Measurements from ENCODE around the gene MRPS27. TPM values are rescaled to one million over a fixed set of nuclear protein-coding genes. Genes with fewer than 3 reads are reported as not detected.
A peak's percentile ranks its signal among the peaks of the same experiment; 100 is the strongest.

The MRPS27 gene
- total RNA-seq: 10 to 100 TPM; 45.2 to 48.5 TPM
- polyA plus RNA-seq: 10 to 100 TPM; 31.7 to 43.6 (median 36.0) TPM
- 61.6 to 118 (median 83.7) reads per million in 6 experiments for total RNA-seq

- Mint-ChIP-seq H3K4me1 (peaks cover 9 to 55% (median 51%) of the 10 kb centered on the region in 4 donors), H3K4me3 (peak within 1 kb of the TSS; percentile 92 to 99 (median 98)), H3K9me3 (no peaks in the 10 kb centered on the region), H3K27me3 (no peaks in the 10 kb centered on the region), H3K27ac (peak within 1 kb of the TSS; percentile 93 to 99 (median 96)), H3K36me3 (peaks cover 4 to 32% (median 16%) of the 10 kb centered on the region in 3 donors)
- POLR2A ChIA-PET: interaction anchor here (0.7 to 5.1 kb wide), 4 partner anchors 12 to 135 kb away, joined by 3 to 50 read pairs (median 4); no protein-coding TSS in a partner anchor
- ATAC-seq (peak; percentile 99), DNase-seq (peak; percentile 81 to 98 (median 92))
Measured at GRCh38 chr5:72319976-72320752, at the start of gene MRPS27, which contains the start of gene PTCD2. Gene MRPS27, minus strand, starts transcription at chr5:72320240. Its CDS starts 19 bp downstream, at chr5:72320221. Gene PTCD2, plus strand, starts transcription at chr5:72320373. Its CDS starts 10 bp downstream, at chr5:72320383.

GRCh38 chr5:72369711-72370110 lies 49.7 kb upstream of the MRPS27 start:
- no peak for DNase-seq
- Mint-ChIP-seq H3K9me3 (peaks cover 0 to 2% (median 0%) of the 10 kb centered on the region in 9 donors), H3K27me3 (no peaks in the 10 kb centered on the region)

GRCh38 chr5:72369301-72369700 lies 49.3 kb upstream of the MRPS27 start:
- Mint-ChIP-seq H3K27me3 (no peaks in the 10 kb centered on the region), H3K4me1 (peaks cover 0 to 2% (median 0%) of the 10 kb centered on the region in 4 donors), H3K9me3 (no peaks in the 10 kb centered on the region), H3K27ac (no peak overlapping the region), H3K4me3 (no peak overlapping the region), H3K36me3 (peaks cover 0 to 7% (median 6%) of the 10 kb centered on the region in 3 donors)
- POLR2A ChIA-PET: no interaction called here
- no peak for ATAC-seq
- DNase-seq: no peak

More at GRCh38 chr5:72369711-72370110, 49.7 kb upstream of the MRPS27 start:
- Mint-ChIP-seq H3K4me1 (peaks cover 0 to 2% (median 0%) of the 10 kb centered on the region in 4 donors), H3K36me3 (peaks cover 0 to 7% (median 6%) of the 10 kb centered on the region in 3 donors), H3K27ac (no peak overlapping the region), H3K4me3 (no peak overlapping the region)
- POLR2A ChIA-PET: no interaction called here
- ATAC-seq: no peak

- no peak overlapping the region for H3K27ac Mint-ChIP-seq
- no peak for DNase-seq
- H3K36me3 Mint-ChIP-seq: peaks cover 0 to 13% (median 10%) of the 10 kb centered on the region in 3 donors
- H3K4me1 Mint-ChIP-seq: peaks cover 0 to 2% (median 0%) of the 10 kb centered on the region in 4 donors
- POLR2A ChIA-PET: no interaction called here
- no peak overlapping the region for H3K4me3 Mint-ChIP-seq
- no peak for ATAC-seq
- H3K27me3 Mint-ChIP-seq: no peaks in the 10 kb centered on the region
- no peaks in the 10 kb centered on the region for H3K9me3 Mint-ChIP-seq
Measured at GRCh38 chr5:72368271-72368670, 48.2 kb upstream of the MRPS27 start.

- no peaks in the 10 kb centered on the region for H3K9me3 Mint-ChIP-seq
- H3K27ac Mint-ChIP-seq: no peak overlapping the region
- peaks cover 0 to 2% (median 0%) of the 10 kb centered on the region in 4 donors for H3K4me1 Mint-ChIP-seq
- POLR2A ChIA-PET: no interaction called here
- peaks cover 11 to 30% (median 25%) of the 10 kb centered on the region in 3 donors for H3K36me3 Mint-ChIP-seq
- no peaks in the 10 kb centered on the region for H3K27me3 Mint-ChIP-seq
- no peak overlapping the region for H3K4me3 Mint-ChIP-seq
- DNase-seq (peak in 7 of 10 donors; percentile 8 to 37 (median 9)), ATAC-seq (peak; percentile 62 to 71)
Measured at GRCh38 chr5:72366324-72366976, 46.4 kb upstream of the MRPS27 start.

- no peak for DNase-seq
- Mint-ChIP-seq H3K36me3 (peaks cover 18 to 41% (median 27%) of the 10 kb centered on the region in 3 donors), H3K4me1 (peaks cover 0 to 2% (median 0%) of the 10 kb centered on the region in 4 donors), H3K27ac (peak overlapping the region in 2 of 10 donors; percentile 4 to 22), H3K27me3 (no peaks in the 10 kb centered on the region), H3K9me3 (no peaks in the 10 kb centered on the region), H3K4me3 (no peak overlapping the region)
- POLR2A ChIA-PET: no interaction called here
- ATAC-seq: no peak
Measured at GRCh38 chr5:72364951-72365350, 44.9 kb upstream of the MRPS27 start.

GRCh38 chr5:72364171-72364570 lies 44.1 kb upstream of the MRPS27 start:
- no peak overlapping the region for H3K4me3 Mint-ChIP-seq
- ATAC-seq (no peak), DNase-seq (no peak)
- H3K9me3 Mint-ChIP-seq: no peaks in the 10 kb centered on the region
- peaks cover 0 to 2% (median 0%) of the 10 kb centered on the region in 4 donors for H3K4me1 Mint-ChIP-seq
- H3K36me3 Mint-ChIP-seq: peaks cover 22 to 49% (median 31%) of the 10 kb centered on the region in 3 donors
- H3K27me3 Mint-ChIP-seq: no peaks in the 10 kb centered on the region
- H3K27ac Mint-ChIP-seq: no peak overlapping the region
- POLR2A ChIA-PET: no interaction called here

- Mint-ChIP-seq H3K4me1 (peaks cover 0 to 2% (median 0%) of the 10 kb centered on the region in 4 donors), H3K4me3 (no peak overlapping the region), H3K36me3 (peaks cover 22 to 55% (median 39%) of the 10 kb centered on the region in 3 donors), H3K27me3 (no peaks in the 10 kb centered on the region), H3K27ac (no peak overlapping the region), H3K9me3 (no peaks in the 10 kb centered on the region)
- POLR2A ChIA-PET: no interaction called here
- DNase-seq: no peak
- no peak for ATAC-seq
Measured at GRCh38 chr5:72363166-72363802, 43.2 kb upstream of the MRPS27 start.

- DNase-seq: no peak
- ATAC-seq: no peak
- no peaks in the 10 kb centered on the region for H3K9me3 Mint-ChIP-seq
- no peak overlapping the region for H3K27ac Mint-ChIP-seq
- H3K27me3 Mint-ChIP-seq: no peaks in the 10 kb centered on the region
- H3K4me1 Mint-ChIP-seq: peaks cover 0 to 2% (median 0%) of the 10 kb centered on the region in 4 donors
- H3K36me3 Mint-ChIP-seq: peaks cover 22 to 64% (median 42%) of the 10 kb centered on the region in 3 donors
- POLR2A ChIA-PET: no interaction called here
- H3K4me3 Mint-ChIP-seq: no peak overlapping the region
Measured at GRCh38 chr5:72359886-72360285, 39.8 kb upstream of the MRPS27 start.

- DNase-seq (no peak), ATAC-seq (no peak)
- no peaks in the 10 kb centered on the region for H3K27me3 Mint-ChIP-seq
- POLR2A ChIA-PET: no interaction called here
- H3K27ac Mint-ChIP-seq: no peak overlapping the region
- H3K4me3 Mint-ChIP-seq: no peak overlapping the region
- peaks cover 22 to 68% (median 45%) of the 10 kb centered on the region in 3 donors for H3K36me3 Mint-ChIP-seq
- H3K9me3 Mint-ChIP-seq: no peaks in the 10 kb centered on the region
- H3K4me1 Mint-ChIP-seq: peaks cover 0 to 2% (median 0%) of the 10 kb centered on the region in 4 donors
Measured at GRCh38 chr5:72358925-72359324, 38.9 kb upstream of the MRPS27 start.

GRCh38 chr5:72356361-72356760 lies 36.3 kb upstream of the MRPS27 start:
- DNase-seq: no peak
- no peak overlapping the region for H3K27ac Mint-ChIP-seq
- POLR2A ChIA-PET: no interaction called here
- no peaks in the 10 kb centered on the region for H3K27me3 Mint-ChIP-seq
- H3K9me3 Mint-ChIP-seq: no peaks in the 10 kb centered on the region
- ATAC-seq: no peak
- no peak overlapping the region for H3K4me3 Mint-ChIP-seq
- H3K4me1 Mint-ChIP-seq: no peaks in the 10 kb centered on the region
- H3K36me3 Mint-ChIP-seq: peaks cover 10 to 63% (median 36%) of the 10 kb centered on the region in 3 donors

- Mint-ChIP-seq H3K27ac (peak overlapping the region in 1 of 10 donors; percentile 38), H3K4me1 (no peaks in the 10 kb centered on the region), H3K9me3 (no peaks in the 10 kb centered on the region), H3K4me3 (no peak overlapping the region), H3K36me3 (peaks cover 5 to 61% (median 34%) of the 10 kb centered on the region in 3 donors), H3K27me3 (no peaks in the 10 kb centered on the region)
- POLR2A ChIA-PET: no interaction called here
- no peak for ATAC-seq
- DNase-seq: no peak
Measured at GRCh38 chr5:72355706-72356299, 35.8 kb upstream of the MRPS27 start.
